Spinal cord (tissue), 10 donors: ENCODE measurements around the gene GDF10. TPM values are rescaled to one million over a fixed set of nuclear protein-coding genes. Genes with fewer than 3 reads are reported as not detected.

Experiments
- DNase-seq, 6 donors: peaks; one replicate each; pipeline versions ENCODE4 v3.0.0 to v3.0.0-alpha.2; 2013 to 2015; ENCODE audit warnings: low spot score in 6 of 6, low read depth in 4 of 6
- H3K27ac ChIP-seq: one replicate; pipeline ENCODE4 v1.5.1; 2013; ENCODE audit warnings: low read depth, low read length, control low read depth
- H3K27me3 ChIP-seq: one replicate; pipeline ENCODE4 v1.6.1; 2013; ENCODE audit warnings: low read length; ENCODE audit not compliant: control insufficient read depth, insufficient read depth
- H3K36me3 ChIP-seq: one replicate; pipeline ENCODE4 v1.6.1; 2013; ENCODE audit warnings: low read length; ENCODE audit not compliant: control insufficient read depth, insufficient read depth
- H3K4me1 ChIP-seq: one replicate; pipeline ENCODE4 v1.6.1; 2013; ENCODE audit warnings: low read length; ENCODE audit not compliant: control insufficient read depth, insufficient read depth
- H3K4me3 ChIP-seq: one replicate; pipeline ENCODE4 v1.5.1; 2013; ENCODE audit warnings: low read depth, low read length, control low read depth
- H3K9me3 ChIP-seq: one replicate; pipeline ENCODE4 v1.6.1; 2013; ENCODE audit warnings: low read length; ENCODE audit not compliant: control insufficient read depth, insufficient read depth
- WGBS: methylation state at CpG from one replicate; pipeline ENCODE4 v1.1.5; 2013; ENCODE audit warnings: missing lambda C conversion rate; ENCODE audit not compliant: insufficient coverage; 5-methylcytosine and 5-hydroxymethylcytosine counted together
- polyA plus RNA-seq, 2 donors: library from polyadenylated mRNA; unstranded; fragments of 120-200 nt; gene quantifications; one replicate each; pipeline ENCODE4 v1.2.1, GENCODE V29; 2013; ENCODE audit not compliant: insufficient read length in 2 of 2
- total RNA-seq, 2 donors: library from RNA; depleted of rRNA in 1 of 2; stranded (reverse); fragments of 120-200 nt in 1 of 2; fragments of >200 nt in 1 of 2; gene quantifications; one replicate each; pipeline versions ENCODE4 v1.2.3 to v1.2.4, GENCODE V29; 2013 to 2014
- donor health status: healthy.

The GDF10 gene
- total and polyA plus RNA-seq, 4 donors: 6.4 to 11.2 (median 7.0) TPM

DNA sequence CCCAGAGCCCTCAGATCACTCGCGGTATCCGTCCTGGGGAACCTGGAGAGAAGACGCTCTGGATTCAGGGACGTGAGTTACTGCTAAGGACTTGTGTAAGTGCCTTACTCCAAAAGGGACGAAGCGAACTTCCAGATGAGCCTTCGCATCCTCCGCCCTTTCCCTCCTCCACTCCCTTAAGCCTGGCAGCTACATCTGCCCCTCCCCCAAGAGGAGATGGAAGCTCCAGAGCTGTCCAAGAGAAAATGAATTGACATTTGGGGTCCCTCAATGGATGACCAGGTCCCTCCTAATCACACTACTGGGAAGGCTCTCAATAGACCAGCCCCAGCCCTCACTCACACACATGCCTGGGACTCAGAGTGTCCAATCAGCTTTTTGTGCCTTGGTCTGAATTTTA lies 31.3 kb upstream of the GDF10 start:
- Histone ChIP-seq H3K9me3 (peaks cover 4% of the 10 kb centered on the region), H3K27me3 (no peaks in the 10 kb centered on the region), H3K36me3 (no peaks in the 10 kb centered on the region), H3K4me1 (no peaks in the 10 kb centered on the region), H3K4me3 (no peak overlapping the region), H3K27ac (no peak overlapping the region)
- 92% methylated on average over 3 of the region's 9 CpGs for WGBS
- DNase-seq: no peak

DNA sequence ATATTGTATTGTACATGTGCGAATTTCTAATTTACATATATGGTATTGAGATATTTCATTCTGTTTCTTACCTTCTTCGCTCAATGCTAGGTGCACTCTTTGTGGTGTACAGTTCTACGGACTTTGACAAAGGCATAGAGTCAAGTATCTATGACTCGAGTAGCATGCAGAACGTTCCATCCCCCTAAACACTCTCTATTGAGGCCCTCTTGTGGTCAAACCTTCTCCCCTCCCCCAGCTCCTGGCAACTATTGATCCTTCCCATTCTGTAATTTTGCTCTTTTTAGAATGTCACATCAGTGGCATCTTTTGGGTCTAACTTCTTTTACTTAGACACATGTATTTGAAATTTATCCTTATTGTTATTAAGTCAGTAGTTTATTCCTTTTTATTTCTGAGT lies 30.7 kb upstream of the GDF10 start:
- no peak for DNase-seq
- Histone ChIP-seq H3K36me3 (no peaks in the 10 kb centered on the region), H3K4me1 (no peaks in the 10 kb centered on the region), H3K9me3 (peaks cover 4% of the 10 kb centered on the region), H3K27ac (no peak overlapping the region), H3K27me3 (no peaks in the 10 kb centered on the region), H3K4me3 (no peak overlapping the region)
- WGBS: 71% methylated on average over 4 of the region's 5 CpGs

DNA sequence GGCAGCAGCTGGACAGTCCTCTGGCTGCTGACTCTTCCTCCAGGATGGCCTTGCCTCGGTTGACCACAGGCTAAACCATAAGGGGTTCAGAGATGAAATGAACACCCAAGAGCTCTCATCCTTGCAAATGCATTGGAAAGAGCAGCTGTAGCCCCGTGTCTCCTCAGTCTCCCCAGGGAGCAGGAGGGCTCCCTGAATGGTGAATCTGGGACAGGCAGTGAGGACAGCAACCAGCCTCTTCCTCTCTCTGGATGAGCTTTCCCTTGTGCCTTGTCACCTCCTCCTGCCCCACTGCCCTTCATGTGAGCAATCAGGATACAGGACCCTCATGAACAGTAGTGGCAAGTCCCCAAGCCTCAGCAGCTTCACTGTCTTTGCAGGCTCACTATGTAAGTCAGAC lies 23.9 kb upstream of the GDF10 start:
- H3K4me1 ChIP-seq: peaks cover 6% of the 10 kb centered on the region
- no peak overlapping the region for H3K27ac ChIP-seq
- H3K36me3 ChIP-seq: no peaks in the 10 kb centered on the region
- DNase-seq: no peak
- no peaks in the 10 kb centered on the region for H3K27me3 ChIP-seq
- no peak overlapping the region for H3K4me3 ChIP-seq
- 92% methylated on average over 2 of the region's 2 CpGs for WGBS
- peaks cover 4% of the 10 kb centered on the region for H3K9me3 ChIP-seq

DNA sequence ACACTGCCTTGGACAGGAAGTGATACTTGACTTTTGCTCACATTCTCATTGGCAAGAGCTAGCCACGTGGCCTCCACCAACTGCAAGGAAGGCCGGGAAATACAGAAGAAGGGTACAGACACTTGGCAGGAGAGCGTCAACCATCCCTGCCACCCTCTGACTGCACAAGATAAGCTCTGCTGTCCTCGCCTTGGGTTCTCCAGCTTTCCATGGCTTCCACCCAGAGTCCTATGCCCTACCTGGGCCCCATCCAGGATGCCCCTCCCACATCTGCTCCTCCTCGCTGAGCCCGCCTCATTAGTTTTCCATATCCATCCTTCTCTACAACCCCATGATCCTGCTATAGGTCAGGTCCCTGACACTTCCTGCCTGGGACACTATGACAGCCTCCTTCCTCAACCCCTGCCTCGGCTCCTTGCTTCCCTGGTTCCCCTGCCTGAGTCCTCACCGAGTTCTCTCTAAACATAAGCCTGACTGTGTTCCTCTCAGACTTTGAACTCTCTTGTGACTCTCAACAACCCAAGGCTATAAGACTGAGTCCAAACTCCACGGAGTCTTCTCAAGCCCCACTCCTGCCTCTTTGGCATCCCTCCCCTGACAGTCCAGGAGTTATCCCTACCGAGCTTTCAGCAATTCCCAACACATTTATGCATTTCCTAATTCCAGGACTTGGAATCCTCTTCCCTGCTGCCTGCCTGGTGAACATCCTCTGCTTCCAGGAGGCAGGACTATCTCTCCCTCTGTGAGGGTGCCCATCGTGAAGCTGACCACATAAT lies 23.2 kb upstream of the GDF10 start:
- no peaks in the 10 kb centered on the region for H3K27me3 ChIP-seq
- DNase-seq: no peak
- no peak overlapping the region for H3K27ac ChIP-seq
- peaks cover 6% of the 10 kb centered on the region for H3K4me1 ChIP-seq
- WGBS: 91% methylated on average over 10 of the region's 11 CpGs
- H3K4me3 ChIP-seq: no peak overlapping the region
- peaks cover 4% of the 10 kb centered on the region for H3K9me3 ChIP-seq
- H3K36me3 ChIP-seq: no peaks in the 10 kb centered on the region

DNA sequence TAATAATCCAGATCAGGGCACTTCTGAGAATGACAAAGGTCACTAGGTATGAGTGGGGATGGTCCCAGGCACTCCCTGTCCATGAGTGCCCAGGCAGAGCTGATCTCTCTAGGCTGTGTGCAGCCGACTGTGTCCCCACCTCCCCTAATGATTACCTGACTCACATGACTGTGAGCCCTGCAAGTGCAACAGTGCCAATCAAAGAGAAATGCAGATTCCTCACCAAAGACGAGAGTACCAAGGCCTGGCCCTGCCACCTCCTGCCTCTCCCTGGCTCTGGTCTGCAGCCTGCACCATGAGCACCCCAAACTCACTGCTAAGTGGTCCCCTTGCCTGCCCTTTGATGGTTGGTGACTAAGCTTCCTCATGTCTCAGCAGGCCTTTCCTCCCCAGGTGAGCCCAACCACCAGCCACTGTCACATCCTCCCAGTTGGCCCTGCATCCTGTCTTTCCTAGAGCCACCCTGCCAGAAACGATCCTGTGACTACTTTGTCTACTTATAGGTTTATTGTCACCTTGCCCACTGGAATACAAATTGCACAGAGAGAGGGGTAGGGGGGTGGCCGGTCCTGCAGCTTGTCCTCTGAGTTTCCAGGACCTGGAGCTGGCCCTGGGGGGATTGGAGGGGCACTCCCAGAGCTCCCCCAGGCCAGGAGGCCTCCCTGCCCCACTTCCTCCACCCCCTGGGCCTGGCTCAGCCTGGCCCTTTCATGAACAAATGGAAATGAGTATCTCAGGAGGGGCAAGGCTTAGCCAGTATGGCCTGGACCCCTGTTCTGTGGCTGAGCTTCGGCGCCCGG lies 22.4 kb upstream of the GDF10 start:
- Histone ChIP-seq H3K36me3 (no peaks in the 10 kb centered on the region), H3K4me1 (peaks cover 6% of the 10 kb centered on the region), H3K27me3 (no peaks in the 10 kb centered on the region), H3K27ac (no peak overlapping the region), H3K4me3 (no peak overlapping the region), H3K9me3 (no peaks in the 10 kb centered on the region)
- WGBS: 71% methylated on average over 5 of the region's 7 CpGs
- no peak for DNase-seq

DNA sequence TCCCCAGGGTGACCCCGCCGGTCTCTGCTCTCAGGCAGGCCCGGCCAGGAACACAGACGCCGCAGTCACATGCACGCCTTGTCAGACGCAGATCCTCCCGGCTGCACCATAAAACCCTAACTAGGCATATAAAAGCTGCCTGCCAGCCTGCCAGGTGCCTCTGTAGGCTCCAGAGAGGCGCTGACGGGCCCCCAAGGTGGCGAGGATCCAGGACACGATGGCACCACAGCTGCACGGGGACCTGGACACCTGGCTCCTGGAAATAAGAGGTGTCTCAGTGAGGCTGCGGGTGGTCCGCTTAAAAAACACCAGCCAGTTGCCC lies 21.9 kb upstream of the GDF10 start:
- DNase-seq: no peak
- Histone ChIP-seq H3K4me1 (peaks cover 6% of the 10 kb centered on the region), H3K9me3 (no peaks in the 10 kb centered on the region), H3K27me3 (no peaks in the 10 kb centered on the region), H3K36me3 (no peaks in the 10 kb centered on the region), H3K4me3 (no peak overlapping the region), H3K27ac (no peak overlapping the region)
- 77% methylated on average over 14 of the region's 15 CpGs for WGBS

DNA sequence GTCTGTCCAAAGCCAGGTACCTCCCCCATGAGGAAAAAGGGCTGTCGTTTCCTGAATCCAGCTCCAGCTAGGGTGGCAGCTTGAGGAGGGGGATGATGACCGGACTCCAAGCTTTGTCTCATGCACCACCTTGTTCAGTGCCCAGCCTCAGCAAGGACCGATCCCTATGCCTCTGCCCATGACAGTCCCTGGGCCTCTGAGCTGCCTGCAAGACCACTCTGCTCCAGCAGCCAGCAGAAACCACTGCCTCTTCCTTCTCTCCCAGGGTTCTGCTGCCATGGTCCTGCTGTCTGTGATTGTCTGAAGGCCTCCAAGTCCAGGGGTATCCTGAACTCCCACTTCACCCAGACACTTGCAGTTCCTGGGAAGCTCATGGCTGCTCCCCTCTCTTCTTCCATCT lies 21.3 kb upstream of the GDF10 start:
- Histone ChIP-seq H3K36me3 (no peaks in the 10 kb centered on the region), H3K4me3 (no peak overlapping the region), H3K9me3 (no peaks in the 10 kb centered on the region), H3K4me1 (peaks cover 6% of the 10 kb centered on the region), H3K27ac (no peak overlapping the region), H3K27me3 (no peaks in the 10 kb centered on the region)
- WGBS: 93% methylated on average over 2 of the region's 3 CpGs
- no peak for DNase-seq

DNA sequence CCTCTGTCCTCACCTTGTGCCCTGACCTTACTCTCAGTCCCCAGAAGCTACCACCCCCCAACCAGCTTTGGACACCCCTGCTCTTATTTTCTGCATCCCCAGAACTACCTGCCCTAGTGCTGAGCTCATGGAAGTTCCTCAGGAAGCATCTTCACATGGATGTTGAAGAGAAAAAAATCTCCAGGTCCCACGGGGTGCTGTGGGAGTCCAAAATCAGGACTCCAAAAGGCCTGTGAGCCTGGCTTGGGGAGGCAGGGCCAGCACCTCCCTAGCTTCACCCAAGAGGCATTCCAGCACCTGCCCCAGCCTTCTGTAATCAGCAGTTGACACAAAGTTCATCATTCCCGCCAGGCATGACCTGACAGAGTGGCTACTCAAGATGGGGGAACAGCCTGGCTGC lies 20.7 kb upstream of the GDF10 start:
- H3K27me3 ChIP-seq: no peaks in the 10 kb centered on the region
- peaks cover 6% of the 10 kb centered on the region for H3K4me1 ChIP-seq
- whole genome bisulfite sequencing: 85% methylated on average over 2 of the region's 2 CpGs
- no peaks in the 10 kb centered on the region for H3K36me3 ChIP-seq
- H3K4me3 ChIP-seq: no peak overlapping the region
- DNase-seq: no peak
- H3K9me3 ChIP-seq: no peaks in the 10 kb centered on the region
- H3K27ac ChIP-seq: no peak overlapping the region

DNA sequence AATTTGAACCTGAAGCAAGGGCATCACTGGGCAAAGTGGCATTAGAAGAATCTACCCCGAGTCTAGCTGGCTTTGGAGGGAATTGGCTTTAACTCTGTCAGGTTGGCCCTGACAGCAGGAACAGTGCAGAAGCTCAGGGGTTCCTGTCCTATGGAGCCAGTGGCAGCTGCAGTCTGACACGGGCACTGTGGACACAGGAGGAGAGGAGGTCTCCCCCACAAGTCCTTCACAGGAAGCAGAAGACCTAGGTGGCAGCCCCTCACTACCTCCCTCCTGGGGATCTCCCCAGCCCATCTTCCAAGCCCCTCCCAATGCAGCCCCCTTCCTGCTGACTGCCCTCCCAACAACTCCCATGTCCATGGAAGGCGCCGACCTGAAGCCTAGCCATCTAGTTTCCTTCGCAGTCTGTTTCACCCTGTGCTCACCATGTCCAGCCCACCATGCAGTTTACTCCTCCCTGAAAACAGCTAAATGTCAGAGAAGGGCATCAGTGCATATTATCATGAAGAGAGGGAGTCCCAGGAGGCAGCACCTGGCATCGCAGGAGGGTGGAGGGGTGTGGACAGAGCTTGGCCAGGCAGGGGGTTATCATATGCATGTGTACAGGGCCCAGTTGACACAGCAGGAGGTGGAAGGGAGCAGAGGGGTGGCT lies 17.9 kb upstream of the GDF10 start:
- Histone ChIP-seq H3K27me3 (no peaks in the 10 kb centered on the region), H3K4me3 (no peak overlapping the region), H3K9me3 (no peaks in the 10 kb centered on the region), H3K36me3 (no peaks in the 10 kb centered on the region), H3K4me1 (peaks cover 12% of the 10 kb centered on the region), H3K27ac (no peak overlapping the region)
- WGBS: 87% methylated on average over 6 of the region's 6 CpGs
- no peak for DNase-seq
